ENCODE measurements around the gene GRPEL1. TPM values are rescaled to one million over a fixed set of nuclear protein-coding genes. Genes with fewer than 3 reads are reported as not detected.
A peak's percentile ranks its signal among the peaks of the same experiment; 100 is the strongest.

GRPEL1 gene
- total RNA-seq, 1 experiment from 2014 or later, result 26.2 TPM

DNA sequence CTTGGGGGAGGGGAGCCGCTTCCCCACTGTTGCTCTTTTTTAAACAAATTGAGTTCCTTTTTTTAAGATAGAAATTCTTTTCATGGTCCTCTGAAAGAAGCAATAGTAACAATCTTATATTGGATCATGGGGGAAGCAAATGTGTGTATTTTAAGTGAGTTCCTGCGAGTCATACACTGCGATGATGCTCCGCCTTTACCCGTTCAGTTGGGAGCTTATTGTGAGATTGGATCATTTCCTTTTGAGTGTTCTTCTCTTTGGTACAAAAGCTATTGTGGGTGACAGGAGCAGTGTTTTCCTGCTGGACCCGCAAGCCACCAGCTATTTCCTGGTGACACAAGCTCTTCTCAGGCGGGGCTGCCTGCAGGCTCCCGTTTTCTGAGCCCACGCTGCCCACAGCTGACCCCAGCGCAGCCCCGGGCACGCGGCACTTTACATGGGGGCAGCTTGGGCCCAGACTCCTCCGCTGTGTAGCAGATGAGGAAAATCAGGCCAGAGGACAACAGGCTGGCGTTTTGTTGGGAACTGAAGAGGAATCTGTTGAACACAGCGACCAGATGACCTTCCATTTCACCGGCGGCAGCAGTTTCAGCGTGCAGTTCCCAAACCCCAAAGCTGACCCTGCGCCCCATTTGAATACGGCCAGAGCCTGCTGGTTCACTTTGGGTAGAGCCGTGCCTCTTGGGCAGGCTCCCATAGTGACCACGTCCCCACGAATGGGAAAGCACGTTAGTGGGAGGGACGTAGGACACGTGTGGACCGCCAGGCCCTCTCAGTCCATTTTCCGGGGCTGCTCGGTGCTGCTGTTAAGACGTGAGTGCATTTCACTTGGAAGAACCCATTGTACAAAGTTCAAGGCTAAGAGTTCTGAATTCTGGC, 12.5 kb downstream of the GRPEL1 start:
- no peak for DNase-seq
- Histone ChIP-seq H3K36me3 (peaks cover 11% of the 10 kb centered on the region), H3K9me3 (no peaks in the 10 kb centered on the region), H3K4me3 (no peak overlapping the region), H3K27me3 (no peaks in the 10 kb centered on the region)

- no peak overlapping the region for H3K4me3 ChIP-seq
- DNase-seq, result no peak
- peaks cover 3% of the 10 kb centered on the region for H3K36me3 ChIP-seq
- no peaks in the 10 kb centered on the region for H3K9me3 ChIP-seq
- H3K27me3 ChIP-seq, result no peaks in the 10 kb centered on the region
Observed at GRCh38 chr4:7054106-7054880, 13.6 kb downstream of the GRPEL1 start.

- Histone ChIP-seq H3K36me3 (no peaks in the 10 kb centered on the region), H3K9me3 (no peaks in the 10 kb centered on the region), H3K4me3 (no peak overlapping the region), H3K27me3 (no peaks in the 10 kb centered on the region)
- DNase-seq, result no peak
Observed at GRCh38 chr4:7052923-7053715, 14.7 kb downstream of the GRPEL1 start.

- no peaks in the 10 kb centered on the region for H3K27me3 ChIP-seq
- no peaks in the 10 kb centered on the region for H3K9me3 ChIP-seq
- no peak for DNase-seq
- H3K36me3 ChIP-seq, result no peaks in the 10 kb centered on the region
- H3K4me3 ChIP-seq, result no peak overlapping the region
Observed at GRCh38 chr4:7052313-7052712, 15.6 kb downstream of the GRPEL1 start.

GRCh38 chr4:7051905-7052304, 16.0 kb downstream of the GRPEL1 start:
- no peak for DNase-seq
- H3K36me3 ChIP-seq, result no peaks in the 10 kb centered on the region
- no peaks in the 10 kb centered on the region for H3K27me3 ChIP-seq
- no peak overlapping the region for H3K4me3 ChIP-seq
- H3K9me3 ChIP-seq, result no peaks in the 10 kb centered on the region

- DNase-seq, result no peak
- Histone ChIP-seq H3K27me3 (no peaks in the 10 kb centered on the region), H3K9me3 (no peaks in the 10 kb centered on the region), H3K36me3 (no peaks in the 10 kb centered on the region), H3K4me3 (no peak overlapping the region)
Observed at GRCh38 chr4:7051144-7051495, 16.7 kb downstream of the GRPEL1 start.

DNA sequence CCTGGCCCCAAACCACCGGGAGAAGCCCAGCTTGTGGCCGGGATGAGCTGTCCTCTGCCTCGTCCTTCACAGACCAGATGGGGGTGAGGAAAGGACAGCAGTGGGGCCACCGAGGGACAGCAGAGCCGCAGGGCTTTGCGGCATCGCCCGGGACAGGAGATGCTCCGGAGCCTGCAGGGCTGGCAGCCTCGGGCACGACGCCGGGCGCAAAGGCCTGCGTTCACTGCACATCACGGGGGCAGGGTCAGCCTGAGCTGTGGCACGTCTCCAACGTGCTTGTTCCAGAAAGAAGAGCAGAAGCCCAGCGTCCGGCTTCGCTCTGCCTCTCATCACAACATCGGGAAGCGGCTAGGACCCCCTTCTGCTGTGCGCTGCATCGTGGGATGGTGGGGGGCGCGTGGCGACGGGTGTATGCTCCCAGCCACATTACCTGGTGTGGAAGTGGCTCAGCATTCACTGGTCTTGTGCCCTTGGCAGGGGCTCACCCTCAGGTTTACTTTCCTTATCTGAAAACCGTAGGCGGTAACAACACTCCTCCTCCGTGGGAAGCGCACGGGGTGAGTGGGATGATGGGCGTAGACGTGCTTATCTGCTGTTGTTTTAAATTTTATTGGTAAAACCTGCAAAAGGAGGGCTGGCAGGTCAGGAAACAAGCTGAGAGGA, 17.3 kb downstream of the GRPEL1 start:
- Histone ChIP-seq H3K4me3 (no peak overlapping the region), H3K9me3 (no peaks in the 10 kb centered on the region), H3K27me3 (no peaks in the 10 kb centered on the region), H3K36me3 (no peaks in the 10 kb centered on the region)
- no peak for DNase-seq

- Histone ChIP-seq H3K9me3 (no peaks in the 10 kb centered on the region), H3K4me3 (no peak overlapping the region), H3K27me3 (no peaks in the 10 kb centered on the region), H3K36me3 (no peaks in the 10 kb centered on the region)
- DNase-seq, result no peak
Observed at GRCh38 chr4:7049739-7050138, 18.1 kb downstream of the GRPEL1 start.

- H3K4me3 ChIP-seq, result no peak overlapping the region
- no peaks in the 10 kb centered on the region for H3K27me3 ChIP-seq
- H3K36me3 ChIP-seq, result no peaks in the 10 kb centered on the region
- DNase-seq, result no peak
- no peaks in the 10 kb centered on the region for H3K9me3 ChIP-seq
Observed at GRCh38 chr4:7049295-7049694, 18.6 kb downstream of the GRPEL1 start.

GRCh38 chr4:7048642-7049041, 19.2 kb downstream of the GRPEL1 start:
- H3K4me3 ChIP-seq, result no peak overlapping the region
- H3K9me3 ChIP-seq, result no peaks in the 10 kb centered on the region
- DNase-seq, result no peak
- no peaks in the 10 kb centered on the region for H3K36me3 ChIP-seq
- H3K27me3 ChIP-seq, result no peaks in the 10 kb centered on the region

GRCh38 chr4:7046971-7047370, 20.9 kb downstream of the GRPEL1 start:
- H3K36me3 ChIP-seq, result no peaks in the 10 kb centered on the region
- H3K27me3 ChIP-seq, result no peaks in the 10 kb centered on the region
- no peak for DNase-seq
- no peaks in the 10 kb centered on the region for H3K9me3 ChIP-seq
- no peak overlapping the region for H3K4me3 ChIP-seq

- no peak for DNase-seq
- no peaks in the 10 kb centered on the region for H3K36me3 ChIP-seq
- no peak overlapping the region for H3K4me3 ChIP-seq
- H3K9me3 ChIP-seq, result no peaks in the 10 kb centered on the region
- no peaks in the 10 kb centered on the region for H3K27me3 ChIP-seq
Observed at GRCh38 chr4:7045961-7046921, 21.6 kb downstream of the GRPEL1 start.

GRCh38 chr4:7045553-7045952, 22.3 kb downstream of the GRPEL1 start:
- Histone ChIP-seq H3K36me3 (no peaks in the 10 kb centered on the region), H3K4me3 (no peak overlapping the region), H3K27me3 (no peaks in the 10 kb centered on the region), H3K9me3 (no peaks in the 10 kb centered on the region)
- no peak for DNase-seq

DNA sequence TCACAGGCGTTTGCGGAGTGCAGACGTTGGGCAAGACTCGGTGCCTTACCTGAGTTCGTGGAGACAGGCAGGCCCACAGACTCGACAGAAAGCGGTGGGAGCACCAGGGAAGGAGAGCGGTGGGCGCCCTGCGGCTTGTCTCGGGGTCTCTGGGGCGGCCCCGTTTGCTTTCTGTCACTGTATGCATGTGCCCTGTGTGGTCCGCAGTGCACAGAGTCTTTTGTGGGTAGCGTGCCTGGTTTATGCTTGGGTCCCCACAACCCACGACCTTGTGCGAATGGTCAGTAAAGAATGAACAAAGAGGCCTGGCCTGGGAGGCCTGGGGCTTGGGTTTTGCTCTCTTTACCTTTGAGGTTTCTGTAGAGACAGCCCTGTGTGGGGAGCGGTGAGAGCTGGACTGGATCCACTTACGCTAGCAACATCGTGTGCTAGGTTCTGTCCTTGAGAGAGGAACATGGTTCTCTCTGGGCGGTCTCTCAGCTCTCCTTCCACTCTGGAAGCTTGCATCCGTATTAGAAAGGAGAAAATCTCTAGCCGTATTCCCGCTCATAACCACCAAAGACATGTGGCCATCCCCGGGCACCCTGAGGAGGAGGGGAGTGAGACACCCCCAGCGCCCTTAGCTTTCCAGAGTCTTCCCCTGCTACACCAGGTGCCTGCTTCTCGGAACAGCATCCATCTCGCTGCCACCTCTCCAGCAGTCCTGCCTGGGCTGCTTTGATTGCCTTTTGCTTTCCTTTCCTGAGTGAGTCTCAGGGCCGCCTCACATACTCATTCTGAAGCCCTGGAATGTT, 23.5 kb downstream of the GRPEL1 start:
- H3K27me3 ChIP-seq, result no peaks in the 10 kb centered on the region
- H3K4me3 ChIP-seq, result peak overlapping the region; percentile 82
- DNase-seq, result no peak
- no peaks in the 10 kb centered on the region for H3K36me3 ChIP-seq
- H3K9me3 ChIP-seq, result no peaks in the 10 kb centered on the region

Measured in MG63 (cell line).